Activated CD4-positive, alpha-beta T cell treated with anti-CD3 and anti-CD28 coated beads, Interleukin-2, amount 10 ng/mL, durations not matched to agents 7 days and 5 days (primary cell): ENCODE data around the gene DOCK11. TPM values are rescaled to one million over a fixed set of nuclear protein-coding genes. Genes with fewer than 3 reads are reported as not detected.

Experiments used
- CTCF ChIA-PET: fragments of 350-600 bp; sonication (Branson Sonifier 250); formaldehyde crosslinking; loops from one replicate; lab custom pipeline; 2021; ENCODE audit warnings: antibody characterized with exemption; lab: Charles Lee
- POLR2A ChIA-PET: fragments of 350-600 bp; sonication (Branson Sonifier 250); formaldehyde crosslinking; loops from one replicate; lab custom pipeline; 2021; ENCODE audit warnings: antibody characterized with exemption; lab: Charles Lee
- DNase-seq: peaks from one replicate; pipeline ENCODE4 v3.0.0-alpha.2; 2020
- H3K27ac Mint-ChIP-seq: one replicate; pipeline ENCODE4 v1.8.0; 2021; ENCODE audit warnings: mild to moderate bottlenecking, moderate library complexity, mixed read lengths
- H3K27me3 Mint-ChIP-seq: one replicate; pipeline ENCODE4 v1.8.0; 2021; ENCODE audit warnings: mixed read lengths
- H3K36me3 Mint-ChIP-seq: one replicate; pipeline ENCODE4 v1.8.0; 2021; ENCODE audit warnings: low read depth, mixed read lengths
- H3K4me1 Mint-ChIP-seq: one replicate; pipeline ENCODE4 v1.8.0; 2021; ENCODE audit warnings: mixed read lengths
- H3K4me3 Mint-ChIP-seq: one replicate; pipeline ENCODE4 v1.8.0; 2021; ENCODE audit warnings: mild to moderate bottlenecking, moderate library complexity, mixed read lengths
- H3K9me3 Mint-ChIP-seq: one replicate; pipeline ENCODE4 v1.8.0; 2021; ENCODE audit warnings: mixed read lengths
- total RNA-seq, 2 experiments: library from RNA; stranded (reverse); gene quantifications; one replicate each; pipeline ENCODE4 v1.2.3, GENCODE V29; 2021

DOCK11 gene
- total RNA-seq, 2 experiments from 2014 or later, result 76.6 to 77.8 TPM

DNA sequence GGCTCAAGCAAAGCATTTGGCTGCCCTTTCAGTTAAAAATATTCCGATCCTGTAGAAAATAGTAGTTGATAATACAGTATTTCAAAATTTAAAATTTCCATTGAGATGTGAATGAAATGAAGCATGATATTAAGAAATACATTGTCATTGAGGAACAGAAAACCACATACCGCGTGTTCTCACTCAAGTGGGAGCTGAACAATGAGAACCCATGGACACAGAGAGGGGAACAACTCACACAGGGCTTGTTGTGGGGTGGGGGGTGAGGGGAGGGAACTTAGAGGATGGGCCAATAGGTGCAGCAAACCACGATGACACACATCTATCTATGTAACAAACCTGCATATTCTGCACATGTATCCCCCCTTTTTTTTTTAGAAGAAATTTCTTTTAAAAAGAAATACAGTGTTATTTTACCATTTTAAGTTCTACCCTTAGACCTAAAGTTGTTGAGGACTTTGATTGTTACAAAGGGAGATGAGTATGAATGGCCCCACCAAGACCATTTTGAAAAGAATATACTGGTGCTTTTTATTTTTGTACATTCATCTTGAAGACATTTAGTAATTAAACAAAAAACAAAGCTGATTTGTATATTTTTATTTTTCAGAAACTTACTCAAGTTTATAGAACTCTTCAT is 179.8 kb downstream of the DOCK11 start:
- H3K36me3 Mint-ChIP-seq, result peaks cover 24% of the 10 kb centered on the region
- H3K27me3 Mint-ChIP-seq, result no peaks in the 10 kb centered on the region
- CTCF ChIA-PET, result no interaction called here
- POLR2A ChIA-PET, result no interaction called here
- H3K27ac Mint-ChIP-seq, result no peak overlapping the region
- DNase-seq, result no peak
- no peaks in the 10 kb centered on the region for H3K9me3 Mint-ChIP-seq
- no peaks in the 10 kb centered on the region for H3K4me1 Mint-ChIP-seq
- no peak overlapping the region for H3K4me3 Mint-ChIP-seq

DNA sequence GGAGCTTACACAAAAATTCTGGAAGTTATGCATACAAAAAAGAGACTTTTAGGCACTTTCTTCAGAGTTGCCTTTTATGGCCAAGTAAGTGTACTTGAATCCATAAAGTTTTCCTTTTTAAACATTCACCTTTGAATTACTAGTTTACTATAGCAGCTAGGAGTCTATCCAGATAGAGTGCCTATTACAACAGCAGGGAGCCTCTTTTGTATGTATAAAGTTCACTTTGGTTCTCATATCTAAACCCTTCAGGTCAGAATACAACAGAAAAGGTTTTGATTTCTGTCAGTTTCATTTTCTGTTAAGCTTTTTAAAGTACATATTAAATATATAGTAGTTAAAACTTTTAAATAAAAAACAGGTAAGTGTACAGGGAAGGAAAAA is 180.3 kb downstream of the DOCK11 start:
- H3K27ac Mint-ChIP-seq, result no peak overlapping the region
- H3K27me3 Mint-ChIP-seq, result no peaks in the 10 kb centered on the region
- DNase-seq, result no peak
- CTCF ChIA-PET, result no interaction called here
- H3K9me3 Mint-ChIP-seq, result no peaks in the 10 kb centered on the region
- POLR2A ChIA-PET, result no interaction called here
- peaks cover 24% of the 10 kb centered on the region for H3K36me3 Mint-ChIP-seq
- H3K4me3 Mint-ChIP-seq, result no peak overlapping the region
- H3K4me1 Mint-ChIP-seq, result no peaks in the 10 kb centered on the region

- Mint-ChIP-seq H3K27ac (no peak overlapping the region), H3K4me1 (no peaks in the 10 kb centered on the region), H3K27me3 (no peaks in the 10 kb centered on the region), H3K36me3 (peaks cover 24% of the 10 kb centered on the region), H3K4me3 (no peak overlapping the region), H3K9me3 (no peaks in the 10 kb centered on the region)
- no peak for DNase-seq
- ChIA-PET POLR2A (no interaction called here), CTCF (interaction anchor here (0.9 kb wide), 1 partner anchor 28 kb away, joined by 3 read pairs; no protein-coding TSS in a partner anchor)
These were observed 181.7 kb downstream of the DOCK11 start for GRCh38 chrX:118677318-118677717.

- H3K4me3 Mint-ChIP-seq, result no peak overlapping the region
- ChIA-PET POLR2A (no interaction called here), CTCF (no interaction called here)
- no peak for DNase-seq
- no peaks in the 10 kb centered on the region for H3K27me3 Mint-ChIP-seq
- H3K36me3 Mint-ChIP-seq, result peaks cover 18% of the 10 kb centered on the region
- H3K9me3 Mint-ChIP-seq, result no peaks in the 10 kb centered on the region
- no peaks in the 10 kb centered on the region for H3K4me1 Mint-ChIP-seq
- no peak overlapping the region for H3K27ac Mint-ChIP-seq
These were observed 183.7 kb downstream of the DOCK11 start for GRCh38 chrX:118679290-118679689.

DNA sequence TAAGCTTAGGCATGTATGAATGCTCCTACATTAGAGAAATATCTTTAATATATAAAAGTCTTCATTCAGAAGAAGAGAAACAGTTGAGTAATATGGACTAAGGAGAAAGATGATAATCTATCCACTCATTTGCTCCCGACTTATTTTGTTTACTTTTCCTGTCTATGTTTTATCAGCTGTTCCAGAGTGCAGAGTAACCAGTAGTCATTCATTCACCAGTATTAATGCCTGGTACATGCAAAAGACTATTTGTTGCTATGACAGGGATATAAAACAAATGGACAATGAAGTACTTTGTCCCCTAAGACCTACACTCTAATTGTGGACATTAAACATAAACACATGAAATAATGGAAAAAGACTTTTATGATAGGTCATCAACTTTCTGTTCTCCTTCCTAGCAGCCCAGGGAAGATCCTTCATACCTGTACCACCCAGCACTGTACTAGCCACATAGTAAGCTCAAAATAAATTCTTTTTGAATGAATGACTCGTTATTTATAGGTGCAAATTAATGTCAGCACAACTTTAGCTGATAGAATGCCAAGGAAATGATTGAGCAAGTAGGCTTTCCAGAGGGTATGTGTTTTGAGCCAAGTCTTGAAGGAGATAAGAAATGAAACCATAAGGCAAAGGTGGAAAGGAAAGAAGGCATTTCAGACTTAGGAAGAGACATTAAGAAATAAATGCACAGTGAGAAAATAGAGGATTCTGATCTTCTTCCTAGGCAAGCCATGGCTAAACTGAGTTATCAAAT is 186.8 kb downstream of the DOCK11 start:
- no peak for DNase-seq
- H3K27me3 Mint-ChIP-seq, result no peaks in the 10 kb centered on the region
- ChIA-PET CTCF (no interaction called here), POLR2A (no interaction called here)
- H3K27ac Mint-ChIP-seq, result no peak overlapping the region
- no peaks in the 10 kb centered on the region for H3K9me3 Mint-ChIP-seq
- H3K4me1 Mint-ChIP-seq, result no peaks in the 10 kb centered on the region
- peaks cover 21% of the 10 kb centered on the region for H3K36me3 Mint-ChIP-seq
- H3K4me3 Mint-ChIP-seq, result no peak overlapping the region

DNA sequence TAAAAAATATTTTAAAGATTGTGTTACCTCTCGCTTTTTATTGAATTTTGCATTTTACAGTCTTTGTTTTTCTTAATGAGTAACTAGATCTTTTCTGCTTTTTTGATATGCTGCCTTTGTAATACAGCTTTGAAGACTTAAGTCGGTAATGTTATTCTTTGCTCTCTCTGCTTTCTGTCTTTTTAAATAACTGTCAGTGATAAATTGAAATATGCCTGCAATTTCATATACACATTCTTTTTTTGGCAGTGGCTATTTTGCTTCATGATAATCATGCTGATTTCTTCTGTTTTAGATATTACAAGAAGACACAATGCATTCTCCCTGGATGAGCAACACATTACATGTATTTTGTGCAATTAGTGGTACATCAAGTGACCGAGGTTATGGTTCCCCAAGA is 189.8 kb downstream of the DOCK11 start:
- H3K27ac Mint-ChIP-seq, result no peak overlapping the region
- H3K4me3 Mint-ChIP-seq, result no peak overlapping the region
- peaks cover 2% of the 10 kb centered on the region for H3K4me1 Mint-ChIP-seq
- H3K36me3 Mint-ChIP-seq, result peaks cover 24% of the 10 kb centered on the region
- CTCF ChIA-PET, result no interaction called here
- DNase-seq, result no peak
- no peaks in the 10 kb centered on the region for H3K9me3 Mint-ChIP-seq
- POLR2A ChIA-PET, result no interaction called here
- H3K27me3 Mint-ChIP-seq, result no peaks in the 10 kb centered on the region

- Mint-ChIP-seq H3K27ac (no peak overlapping the region), H3K4me3 (no peak overlapping the region), H3K36me3 (peaks cover 23% of the 10 kb centered on the region), H3K9me3 (no peaks in the 10 kb centered on the region), H3K4me1 (peaks cover 2% of the 10 kb centered on the region), H3K27me3 (no peaks in the 10 kb centered on the region)
- CTCF ChIA-PET, result no interaction called here
- DNase-seq, result no peak
- POLR2A ChIA-PET, result no interaction called here
These were observed 193.3 kb downstream of the DOCK11 start for GRCh38 chrX:118688935-118689334.

DNA sequence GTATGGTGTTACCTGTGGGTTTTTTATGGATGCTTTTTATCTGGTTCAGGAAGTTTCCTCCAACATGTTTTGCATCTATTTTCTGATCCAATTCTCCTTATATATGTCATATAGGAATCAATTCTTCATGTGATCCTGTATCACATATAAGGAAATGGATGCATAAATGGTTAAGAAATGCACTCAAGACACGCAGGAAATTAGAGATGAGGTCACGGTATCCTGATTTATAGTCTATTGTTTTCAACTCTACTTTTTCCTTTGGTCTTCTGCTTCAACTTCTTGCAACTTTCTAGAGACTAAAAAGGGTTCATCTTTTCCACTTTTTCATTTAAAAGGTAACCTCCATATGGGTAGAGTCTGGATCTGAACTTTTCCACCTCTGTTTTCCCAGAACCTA is 198.2 kb downstream of the DOCK11 start:
- ChIA-PET CTCF (no interaction called here), POLR2A (no interaction called here)
- H3K27ac Mint-ChIP-seq, result no peak overlapping the region
- H3K4me1 Mint-ChIP-seq, result no peaks in the 10 kb centered on the region
- peaks cover 15% of the 10 kb centered on the region for H3K36me3 Mint-ChIP-seq
- no peaks in the 10 kb centered on the region for H3K27me3 Mint-ChIP-seq
- H3K4me3 Mint-ChIP-seq, result no peak overlapping the region
- no peak for DNase-seq
- no peaks in the 10 kb centered on the region for H3K9me3 Mint-ChIP-seq

- Mint-ChIP-seq H3K27me3 (no peaks in the 10 kb centered on the region), H3K9me3 (no peaks in the 10 kb centered on the region), H3K36me3 (peaks cover 16% of the 10 kb centered on the region), H3K27ac (no peak overlapping the region), H3K4me3 (no peak overlapping the region), H3K4me1 (no peaks in the 10 kb centered on the region)
- ChIA-PET CTCF (no interaction called here), POLR2A (no interaction called here)
- no peak for DNase-seq
These were observed 199.0 kb downstream of the DOCK11 start for GRCh38 chrX:118694638-118695037.

DNA sequence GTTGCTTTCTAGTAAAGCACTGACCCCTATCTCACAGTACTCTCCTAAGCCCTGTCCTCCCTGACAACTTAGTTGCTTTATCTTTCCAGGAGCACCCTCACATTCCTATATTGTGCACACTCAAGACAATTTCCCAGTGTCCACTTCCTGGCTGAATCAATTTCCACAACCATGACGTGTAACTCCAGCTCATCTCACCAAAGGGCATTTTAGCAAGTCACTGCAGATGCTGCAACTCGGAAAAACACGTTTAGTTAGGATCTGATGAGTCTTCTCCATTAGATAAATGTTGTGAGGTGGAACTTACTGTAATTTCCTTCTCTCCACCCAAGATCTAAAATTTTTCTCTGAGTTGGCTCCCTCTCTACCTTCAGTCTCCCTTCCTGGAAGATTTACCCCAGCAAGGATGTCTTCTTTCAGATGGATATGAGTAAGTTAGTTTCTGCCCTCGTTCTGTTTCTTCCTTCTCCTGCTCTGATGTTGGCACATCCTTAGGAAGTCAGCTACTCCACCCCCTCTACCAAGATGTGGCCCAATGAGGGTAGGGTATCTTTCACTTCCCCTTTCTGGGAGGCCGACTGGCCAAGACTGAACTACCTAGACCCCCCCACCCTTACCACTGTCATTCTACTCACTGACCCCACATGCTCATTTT is 203.0 kb downstream of the DOCK11 start:
- Mint-ChIP-seq H3K9me3 (no peaks in the 10 kb centered on the region), H3K27me3 (no peaks in the 10 kb centered on the region), H3K27ac (no peak overlapping the region), H3K4me3 (no peak overlapping the region), H3K4me1 (no peaks in the 10 kb centered on the region), H3K36me3 (peaks cover 8% of the 10 kb centered on the region)
- CTCF ChIA-PET, result no interaction called here
- POLR2A ChIA-PET, result no interaction called here
- no peak for DNase-seq

- no peaks in the 10 kb centered on the region for H3K4me1 Mint-ChIP-seq
- CTCF ChIA-PET, result interaction anchor here (0.6 kb wide), 1 partner anchor 75 kb away, joined by 3 read pairs; no protein-coding TSS in a partner anchor
- peaks cover 5% of the 10 kb centered on the region for H3K36me3 Mint-ChIP-seq
- H3K9me3 Mint-ChIP-seq, result no peaks in the 10 kb centered on the region
- no peak for DNase-seq
- H3K4me3 Mint-ChIP-seq, result no peak overlapping the region
- POLR2A ChIA-PET, result no interaction called here
- H3K27me3 Mint-ChIP-seq, result no peaks in the 10 kb centered on the region
- no peak overlapping the region for H3K27ac Mint-ChIP-seq
These were observed 207.1 kb downstream of the DOCK11 start for GRCh38 chrX:118702741-118703140.

GRCh38 chrX:118706681-118707080 is 211.1 kb downstream of the DOCK11 start:
- Mint-ChIP-seq H3K27me3 (no peaks in the 10 kb centered on the region), H3K4me3 (no peak overlapping the region), H3K9me3 (no peaks in the 10 kb centered on the region), H3K27ac (no peak overlapping the region), H3K4me1 (no peaks in the 10 kb centered on the region), H3K36me3 (no peaks in the 10 kb centered on the region)
- POLR2A ChIA-PET, result no interaction called here
- no peak for DNase-seq
- CTCF ChIA-PET, result no interaction called here

- no peaks in the 10 kb centered on the region for H3K4me1 Mint-ChIP-seq
- CTCF ChIA-PET, result interaction anchor here (0.6 kb wide), 1 partner anchor 130 kb away, joined by 4 read pairs; no protein-coding TSS in a partner anchor
- no peak for DNase-seq
- H3K9me3 Mint-ChIP-seq, result no peaks in the 10 kb centered on the region
- no peak overlapping the region for H3K4me3 Mint-ChIP-seq
- H3K36me3 Mint-ChIP-seq, result no peaks in the 10 kb centered on the region
- H3K27me3 Mint-ChIP-seq, result no peaks in the 10 kb centered on the region
- no peak overlapping the region for H3K27ac Mint-ChIP-seq
- POLR2A ChIA-PET, result no interaction called here
These were observed 218.9 kb downstream of the DOCK11 start for GRCh38 chrX:118714521-118714920.
